HTR-8/SVneo (cell line): ENCODE results near the gene TEX9.
"Not testable (repeated sequence)": the region's sequence is repeated elsewhere in the genome, so short reads cannot be mapped to it uniquely, and the experiment has no call there.

Source experiments
- DNase-seq: peaks from one replicate; pipeline ENCODE4 v3.0.0; 2011; ENCODE audit warnings: low spot score, mixed read lengths; ENCODE audit not compliant: insufficient read length
- FAIRE-seq: peaks from 2 replicates; lab custom pipeline; 2011; peaks lifted over from hg19 to GRCh38; lab: Jason Lieb, UNC

The TEX9 gene

DNA sequence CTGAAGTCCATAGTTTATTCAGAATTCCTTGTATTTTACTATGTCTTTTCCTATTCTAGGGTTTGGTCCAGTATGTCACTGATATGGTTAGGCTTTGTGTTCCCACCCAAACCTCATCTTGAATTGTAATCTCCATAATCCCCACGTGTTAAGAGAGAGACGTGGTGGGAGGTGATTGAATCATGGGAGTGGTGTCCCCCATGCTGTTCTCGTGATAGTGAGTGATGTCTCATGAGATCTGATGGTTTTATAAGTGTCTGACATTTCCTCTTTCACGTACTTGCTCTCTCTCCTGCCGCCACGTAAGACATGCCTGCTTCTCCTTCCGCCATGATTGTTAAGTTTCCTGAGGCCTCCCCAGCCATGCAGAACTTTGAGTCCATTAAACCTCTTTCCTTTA, 6.6 kb upstream of the TEX9 start:
- FAIRE-seq: no peak
- no peak for DNase-seq

DNA sequence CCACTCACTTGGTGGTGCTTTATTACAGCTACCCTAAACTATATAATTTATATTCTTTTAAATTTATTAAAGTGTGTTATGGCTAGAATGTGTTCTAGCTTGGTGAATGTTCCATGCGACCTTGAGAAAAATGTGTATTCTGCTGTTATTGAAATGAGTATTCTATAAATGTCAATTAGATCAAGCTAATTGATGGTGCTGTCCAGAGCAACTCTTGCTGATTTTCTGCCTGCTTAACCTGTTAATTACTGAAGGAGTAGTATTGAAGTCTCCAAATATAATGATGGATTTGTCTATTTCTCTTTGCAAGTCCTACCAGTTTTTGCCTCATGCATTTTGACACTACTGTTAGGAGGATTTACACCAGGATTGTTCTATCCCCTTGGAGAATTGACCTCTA, 3.2 kb upstream of the TEX9 start:
- DNase-seq (no peak), FAIRE-seq (no peak)

DNA sequence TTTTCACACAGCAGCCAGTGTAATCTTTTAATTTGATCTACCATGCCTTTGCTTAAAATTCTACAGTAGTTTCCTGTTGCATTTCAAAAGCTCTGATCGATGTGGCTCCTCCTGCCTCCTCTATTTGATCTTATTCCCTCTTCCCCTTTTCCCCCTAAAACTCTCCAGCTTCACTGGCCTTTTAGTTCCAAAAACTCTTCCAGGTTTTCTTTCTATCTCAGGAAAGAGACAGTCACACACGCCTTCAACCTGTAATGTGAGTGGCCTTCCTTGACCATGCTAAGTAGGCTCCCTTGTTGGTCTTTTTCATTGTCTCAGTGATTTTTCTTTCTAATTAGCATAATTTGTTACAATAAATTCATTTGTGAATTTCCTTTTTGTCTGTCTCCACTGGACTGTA, 985 bp downstream of the TEX9 start:
- FAIRE-seq: no peak

DNA sequence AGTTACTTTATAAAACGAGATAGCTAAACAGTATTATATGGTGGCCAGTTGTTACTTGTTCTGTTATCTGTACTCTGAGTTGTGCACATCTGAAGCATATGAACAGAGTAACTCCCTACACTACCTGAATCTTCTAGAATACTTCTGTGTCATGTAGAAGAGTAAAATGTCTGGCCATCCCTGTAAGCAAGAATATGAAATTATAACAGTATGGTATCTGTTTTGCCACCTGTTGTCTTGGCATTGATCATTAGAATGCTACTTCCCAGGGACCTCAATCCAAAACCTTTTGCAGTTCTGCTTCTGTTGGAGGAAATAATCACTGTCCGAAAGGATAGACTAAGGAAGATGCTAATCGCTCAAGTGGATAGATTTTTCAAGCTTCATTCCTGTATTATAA, 1.9 kb downstream of the TEX9 start:
- FAIRE-seq (no peak), DNase-seq (no peak)

More for the DNA sequence above, 985 bp downstream of the TEX9 start:
- no peak for DNase-seq

DNA sequence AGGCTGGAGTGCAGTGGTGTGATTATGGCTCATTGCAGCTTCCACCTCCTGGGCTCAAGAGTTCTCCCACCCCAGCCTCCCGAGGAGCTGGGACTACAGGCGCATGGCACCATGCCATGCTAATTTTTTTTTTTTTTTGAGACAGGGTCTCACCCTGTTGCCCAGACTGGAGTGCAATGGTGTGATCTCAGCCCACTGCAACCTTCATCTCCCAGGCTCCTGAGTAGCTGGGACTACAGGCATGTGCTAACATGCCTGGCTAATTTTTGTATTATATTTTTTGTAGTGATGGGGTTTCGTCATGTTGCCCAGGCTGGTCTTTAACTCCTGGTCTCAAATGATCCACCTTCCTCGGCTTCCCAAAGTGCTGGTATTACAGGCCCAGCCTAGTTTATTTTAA, 4.0 kb downstream of the TEX9 start:
- no peak for FAIRE-seq

DNA sequence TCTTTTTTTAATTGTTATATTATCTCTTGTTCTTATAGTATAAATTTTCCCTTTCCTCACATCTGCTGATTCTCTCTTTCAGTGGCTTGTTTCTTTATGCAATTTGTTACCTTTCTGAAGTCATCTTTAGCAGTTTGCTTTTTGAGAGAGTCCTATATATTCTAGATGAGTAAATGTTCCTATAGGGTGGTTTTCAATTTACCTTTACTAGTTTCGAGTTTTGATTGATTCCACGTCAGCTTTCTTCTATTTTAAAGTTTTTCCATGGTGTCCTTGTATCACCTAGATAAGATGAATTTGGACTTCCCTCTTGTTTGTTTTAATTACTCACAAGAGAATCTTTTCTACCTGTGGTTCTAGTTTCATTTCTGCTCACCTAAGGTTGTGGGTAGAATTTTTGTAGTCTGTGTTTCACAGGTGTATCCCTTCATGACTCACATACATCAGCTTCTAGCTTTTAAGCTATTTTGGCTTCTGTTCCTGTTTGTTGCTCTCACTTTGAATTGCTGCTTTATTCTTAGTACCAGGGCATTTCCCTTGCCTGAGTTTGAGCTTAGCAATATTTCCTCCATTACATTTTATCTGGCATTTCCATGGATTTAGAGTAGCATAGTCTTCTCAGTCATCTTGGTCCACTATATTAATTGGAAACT, 6.4 kb downstream of the TEX9 start:
- FAIRE-seq: no peak
- no peak for DNase-seq

More for the DNA sequence above, 4.0 kb downstream of the TEX9 start:
- no peak for DNase-seq

DNA sequence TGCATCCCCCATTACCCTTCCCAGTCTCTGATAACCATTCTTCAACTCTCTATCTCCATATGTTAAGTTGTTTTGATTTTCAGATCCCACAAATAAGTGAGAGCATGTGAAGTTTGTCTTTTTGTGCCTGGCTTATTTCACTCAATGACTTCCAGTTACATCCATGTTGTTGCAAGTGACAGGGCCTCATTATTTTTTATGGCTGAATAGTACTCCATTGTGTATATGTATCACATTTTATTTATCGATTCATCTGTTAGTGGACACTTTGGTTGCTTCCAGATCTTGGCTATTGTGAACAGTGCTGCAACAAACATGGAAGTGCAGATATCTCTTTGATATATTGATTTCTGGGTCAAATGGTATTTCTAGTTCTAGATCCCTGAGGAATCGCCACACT, 9.5 kb downstream of the TEX9 start:
- FAIRE-seq, DNase-seq: not testable (repeated sequence)

DNA sequence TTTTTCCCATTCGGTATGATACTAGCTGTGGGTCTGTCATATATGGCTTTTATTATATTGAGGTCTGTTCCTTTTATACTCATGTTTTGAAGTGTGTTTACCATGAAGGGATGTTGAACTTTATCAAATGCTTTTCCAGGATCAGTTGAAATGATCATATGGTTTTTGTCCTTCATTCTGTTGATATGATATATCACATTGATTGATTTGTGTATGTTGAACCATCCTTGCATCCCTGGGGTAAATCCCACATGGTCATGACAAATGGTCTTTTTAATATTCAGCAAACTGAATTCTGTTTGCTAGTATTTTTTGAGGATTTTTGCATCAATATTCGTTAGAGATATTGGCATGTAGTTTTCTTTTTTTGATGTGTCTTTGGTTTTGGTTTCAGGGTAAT, 12.6 kb downstream of the TEX9 start:
- not testable (repeated sequence) for DNase-seq, FAIRE-seq

DNA sequence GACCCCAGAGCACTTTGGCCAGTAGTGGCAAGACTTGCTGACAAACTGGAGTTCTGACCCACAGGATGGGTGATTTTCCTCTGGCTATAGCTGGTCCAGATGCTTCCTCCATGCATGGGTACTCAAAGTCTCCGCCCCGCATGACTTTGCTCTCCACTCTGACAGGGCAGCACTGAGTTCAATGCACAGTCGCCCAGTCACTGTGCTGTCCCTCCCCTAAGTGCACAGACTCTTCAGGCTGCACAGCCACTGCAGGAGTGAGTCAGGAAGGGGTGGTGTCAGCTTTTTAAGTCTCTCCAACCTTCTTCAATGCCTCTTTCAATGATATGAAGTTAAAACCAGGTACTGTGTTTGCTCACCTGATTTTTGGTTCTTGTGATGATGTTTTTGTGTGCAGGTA, 17.8 kb downstream of the TEX9 start:
- DNase-seq (no peak), FAIRE-seq (no peak)

DNA sequence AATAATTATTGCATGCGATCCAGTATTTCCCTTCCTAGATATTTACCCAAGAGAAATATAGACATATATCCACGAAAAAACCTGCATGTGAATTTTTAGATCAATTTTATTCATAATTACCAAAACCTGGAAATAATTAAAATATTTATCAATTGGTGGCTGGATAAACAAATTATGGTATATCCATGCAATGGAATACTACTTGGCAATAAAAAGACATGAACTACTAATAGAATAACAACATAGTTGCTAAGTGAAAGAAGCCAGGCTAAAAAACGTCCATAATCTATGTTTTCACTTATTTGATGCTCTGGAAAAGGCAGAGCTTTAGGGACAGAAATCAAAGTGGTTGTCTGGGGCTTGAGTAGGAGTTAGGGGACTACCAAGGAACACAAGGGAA, 20.7 kb downstream of the TEX9 start:
- no peak for DNase-seq
- FAIRE-seq: no peak

DNA sequence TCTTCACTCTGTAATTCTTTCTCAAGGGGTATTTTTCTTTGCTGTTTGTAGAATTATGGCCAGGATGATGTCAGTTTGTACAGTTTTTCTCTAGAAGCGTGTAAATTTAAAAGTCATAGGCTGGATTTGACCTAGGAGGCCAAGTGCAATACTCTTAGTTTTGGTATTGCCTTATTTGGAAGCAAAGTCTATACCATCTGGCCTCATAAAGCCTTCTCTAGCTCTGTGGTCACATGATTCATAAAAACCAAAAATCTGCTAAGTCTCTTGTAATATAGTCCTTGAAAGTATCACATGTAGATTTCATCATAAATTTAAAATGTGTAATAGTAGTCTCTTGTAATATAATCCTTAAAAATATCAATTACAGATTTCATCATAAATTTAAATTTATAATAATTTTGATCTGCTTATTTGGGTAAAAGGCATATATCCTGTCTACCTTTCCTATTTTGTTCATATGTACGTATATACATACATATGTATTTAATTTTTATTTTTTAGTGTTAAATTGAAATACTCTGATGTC, 25.6 kb downstream of the TEX9 start:
- DNase-seq: no peak
- FAIRE-seq: no peak

DNA sequence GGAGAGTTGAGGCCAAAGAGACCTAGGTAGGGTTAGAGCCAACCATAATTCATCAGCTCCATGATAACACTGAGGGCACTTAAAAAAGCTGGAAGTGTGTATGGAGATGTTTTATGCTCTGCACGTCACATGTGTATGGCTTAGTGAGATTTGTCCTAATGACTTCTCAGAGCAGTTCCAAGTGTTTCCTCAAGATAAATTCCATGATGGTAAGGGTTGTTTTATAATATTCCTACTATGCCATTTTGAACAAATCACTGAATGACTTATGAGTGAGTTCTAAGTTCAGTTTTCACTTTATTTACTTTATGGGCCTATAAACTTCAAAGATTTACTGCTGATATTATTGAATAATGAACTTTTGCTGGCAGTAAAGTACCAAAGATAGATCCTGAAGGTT, 28.1 kb downstream of the TEX9 start:
- FAIRE-seq (no peak), DNase-seq (no peak)

DNA sequence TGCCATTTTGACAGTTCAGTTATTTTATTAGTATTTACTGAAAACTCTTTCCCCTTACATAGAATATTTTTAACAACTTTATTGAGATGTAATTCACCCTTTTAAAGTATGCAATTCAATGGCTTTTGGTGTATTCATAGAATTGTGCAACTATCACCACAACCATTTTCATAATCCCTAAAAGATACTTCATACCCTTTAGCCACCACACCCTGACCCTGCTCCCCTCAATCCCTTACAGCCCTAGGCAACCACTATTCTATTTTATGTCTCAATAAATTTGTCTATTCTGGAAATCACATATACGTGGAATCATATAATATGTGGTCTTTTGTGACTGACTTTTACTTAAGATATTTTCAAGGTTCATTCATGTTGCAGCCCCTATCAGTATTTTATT, 29.7 kb downstream of the TEX9 start:
- DNase-seq: no peak
- FAIRE-seq: no peak

DNA sequence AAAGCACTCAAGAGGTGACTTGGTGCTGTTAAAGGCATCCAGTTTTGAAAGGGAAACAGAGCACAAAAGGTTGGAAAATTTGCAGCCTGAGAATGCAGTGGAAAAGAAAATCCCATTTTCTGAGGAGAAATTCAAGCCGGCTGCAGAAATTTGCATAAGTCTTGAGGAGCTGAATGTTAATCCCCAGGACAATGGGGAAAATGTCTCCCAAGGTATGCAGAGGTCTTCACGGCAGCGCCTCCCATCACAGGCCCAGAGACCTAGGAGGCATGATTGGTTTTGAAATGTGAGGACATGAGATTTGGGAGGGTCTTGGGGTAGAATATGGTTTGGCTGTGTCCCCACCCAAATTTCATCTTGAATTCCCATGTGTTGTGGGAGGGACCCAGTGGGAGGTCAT, 32.1 kb downstream of the TEX9 start:
- not testable (repeated sequence) for FAIRE-seq, DNase-seq

DNA sequence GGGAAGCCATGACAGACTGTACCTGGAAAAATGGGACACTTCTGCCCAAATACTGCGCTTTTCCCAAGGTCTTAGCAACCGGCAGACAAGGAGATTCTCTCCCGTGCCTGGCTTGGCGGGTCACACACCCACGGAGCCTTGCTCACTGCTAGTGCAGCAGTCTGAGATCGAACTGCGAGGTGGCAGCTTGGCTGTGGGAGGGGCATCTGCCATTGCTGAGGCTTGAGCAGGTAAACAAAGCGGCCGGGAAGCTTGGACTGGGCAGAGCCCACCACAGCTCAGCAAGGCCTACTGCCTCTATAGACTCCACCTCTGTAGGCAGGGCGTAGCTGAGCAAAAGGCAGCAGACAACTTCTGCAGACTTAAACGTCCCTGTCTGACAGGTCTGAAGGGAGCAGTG, 34.0 kb downstream of the TEX9 start:
- not testable (repeated sequence) for FAIRE-seq

DNA sequence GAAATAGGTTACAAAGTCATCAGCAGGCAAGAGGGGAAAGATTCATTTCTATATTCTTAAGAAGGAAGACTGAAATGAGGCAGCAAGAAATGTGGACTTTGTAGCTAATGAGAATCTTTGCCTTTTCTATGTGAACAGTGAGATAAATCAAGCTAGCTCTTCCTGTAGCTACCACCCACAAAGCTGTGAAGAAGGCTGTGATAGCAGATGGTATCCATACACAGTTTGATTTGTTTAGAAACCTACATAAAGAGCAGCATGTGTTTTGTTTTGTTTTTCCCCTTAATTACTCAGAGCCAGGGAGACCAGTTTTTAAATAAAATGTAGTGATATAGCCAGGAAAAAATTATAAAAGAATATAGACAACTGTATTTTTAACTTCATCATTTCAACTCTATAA, 45.5 kb downstream of the TEX9 start:
- FAIRE-seq (no peak), DNase-seq (no peak)

More for the DNA sequence above, 34.0 kb downstream of the TEX9 start:
- not testable (repeated sequence) for DNase-seq

DNA sequence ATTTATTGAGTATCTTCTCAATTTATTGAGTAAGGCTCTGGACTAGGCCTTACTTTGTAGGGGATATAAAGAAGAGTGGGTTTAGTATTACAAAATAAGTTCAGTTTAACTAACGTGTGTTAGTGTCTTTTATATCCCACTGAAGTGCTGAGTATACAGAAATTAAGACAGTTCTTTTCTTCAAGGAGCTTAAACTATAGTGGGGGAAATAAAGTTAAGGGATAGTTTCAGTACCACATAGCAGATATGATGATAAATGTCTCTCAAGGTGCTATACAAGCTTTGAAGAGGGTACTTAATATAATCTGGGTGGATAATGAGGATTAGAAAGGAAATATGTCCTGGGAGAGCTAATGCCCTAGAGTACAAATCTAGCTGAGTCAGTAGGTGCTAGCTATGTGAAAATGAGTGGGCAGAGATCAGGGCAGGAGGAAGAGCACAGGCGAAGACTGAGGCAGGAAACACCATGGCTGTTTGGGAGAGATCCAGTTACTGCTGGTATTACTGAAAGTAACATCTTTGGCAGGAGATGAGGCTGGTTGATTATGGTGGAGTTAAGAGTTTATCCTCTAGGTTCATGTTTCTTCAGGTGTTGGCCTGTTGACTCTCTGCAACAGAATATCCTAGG, 46.0 kb downstream of the TEX9 start:
- DNase-seq (no peak), FAIRE-seq (no peak)

DNA sequence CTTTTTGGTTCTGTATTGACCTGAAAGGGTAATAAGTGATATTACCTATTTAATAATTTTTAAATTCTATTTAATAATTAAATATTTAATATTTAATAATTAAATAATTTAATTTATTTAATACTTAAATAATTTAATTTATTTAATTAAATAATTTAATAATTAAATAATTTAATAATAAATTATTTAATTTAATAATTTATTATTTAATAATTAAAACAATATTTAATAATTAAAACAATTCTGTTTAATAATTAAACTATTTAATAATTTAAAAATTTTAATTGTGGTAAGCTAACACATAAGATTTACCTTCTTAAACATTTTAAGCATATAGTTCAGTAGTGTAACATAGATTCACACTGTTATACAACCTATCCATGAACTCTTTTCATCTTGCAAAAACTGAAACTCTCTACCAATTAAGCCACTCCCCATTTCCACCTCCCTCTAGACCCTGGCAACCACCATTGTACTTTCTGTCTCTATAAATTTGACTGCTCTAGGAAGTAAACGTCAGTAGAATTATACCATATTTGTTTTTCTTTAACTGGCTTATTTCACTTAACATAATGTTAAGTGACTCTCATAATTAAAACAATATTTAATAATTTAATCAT, 48.0 kb downstream of the TEX9 start:
- not testable (repeated sequence) for DNase-seq, FAIRE-seq

DNA sequence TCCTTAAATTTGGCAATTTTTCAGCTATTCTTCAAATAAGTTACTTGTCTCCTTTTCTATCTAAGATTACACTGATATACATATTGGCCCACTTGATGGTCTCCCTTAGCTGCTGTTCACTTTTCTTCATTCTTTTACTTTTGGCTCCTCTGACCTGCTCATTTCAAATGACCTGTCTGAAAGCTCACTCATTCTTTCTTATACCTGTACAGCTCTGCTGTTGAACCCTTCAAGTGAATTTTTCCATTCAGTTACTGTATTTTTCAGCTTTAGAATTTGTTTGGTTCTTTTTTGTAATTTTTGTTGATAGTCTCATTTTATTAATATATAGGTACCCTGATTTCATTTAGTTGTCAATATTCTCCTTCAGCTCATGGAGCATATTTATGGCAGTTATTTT, 60.0 kb downstream of the TEX9 start:
- DNase-seq: no peak
- FAIRE-seq: no peak

DNA sequence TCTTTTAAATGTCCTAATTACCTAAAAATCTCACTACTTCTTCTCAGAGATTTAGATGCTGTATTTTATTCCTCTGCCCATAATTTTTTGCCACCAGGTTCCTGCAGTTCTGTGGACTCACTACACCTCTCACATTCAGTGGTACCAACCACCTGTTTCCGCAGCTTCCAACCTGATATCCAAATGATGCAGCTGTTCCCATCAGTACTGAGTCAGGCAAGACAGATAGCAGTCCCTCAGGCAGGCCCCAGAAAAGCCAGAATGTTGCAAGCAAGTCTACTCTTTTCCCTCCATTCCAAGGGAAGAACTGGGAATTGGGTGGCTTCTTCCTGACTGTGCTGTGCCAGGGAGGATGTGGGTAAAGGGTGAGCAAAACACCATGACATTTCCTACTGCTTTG, 60.8 kb downstream of the TEX9 start:
- FAIRE-seq (no peak), DNase-seq (no peak)

DNA sequence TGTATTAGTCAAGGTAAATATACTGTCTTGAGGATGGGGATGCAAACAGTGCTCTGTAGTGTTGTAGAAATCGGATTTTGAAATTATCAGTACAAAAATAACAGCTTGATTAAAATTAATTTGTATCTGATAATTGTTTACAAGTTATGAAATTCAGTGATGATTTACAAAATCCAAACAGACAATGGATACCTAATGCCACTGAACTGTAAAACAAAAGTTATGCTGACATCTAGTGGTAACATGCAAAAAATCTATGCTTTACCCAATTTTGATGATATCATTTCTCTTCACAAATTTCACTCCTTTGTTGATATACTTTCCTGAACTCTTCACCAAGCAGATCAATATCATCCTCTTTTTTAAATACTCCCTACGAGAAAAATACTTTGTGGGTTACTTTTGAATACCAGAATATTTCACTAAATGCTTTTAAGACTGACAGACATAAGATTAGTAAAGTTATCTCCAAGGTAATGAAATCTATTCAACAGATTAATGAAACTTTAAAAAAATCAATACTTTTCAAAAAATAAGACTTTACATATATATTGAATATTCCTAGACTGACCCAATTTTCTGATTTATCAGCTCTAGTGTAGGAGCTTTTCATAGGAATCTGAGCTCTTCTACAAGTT, 63.7 kb downstream of the TEX9 start:
- DNase-seq (peak; percentile 36), FAIRE-seq (no peak)
